ENCODE results near the gene BEX4. TPM values are rescaled to one million over a fixed set of nuclear protein-coding genes. Genes with fewer than 3 reads are reported as not detected.

The BEX4 gene
- total and polyA plus RNA-seq, 2 of the 8 experiments (the other 6 are each of a cell fraction or from before 2014, with no cell fraction given): 27.2 to 45.1 TPM

GRCh38 chrX:103254171-103254824 lies 39.4 kb downstream of the BEX4 start:
- FAIRE-seq: no peak
- no peak overlapping the region for H3K14ac ChIP-seq (ENCODE audit: insufficient read length)
- H3K56ac ChIP-seq (replicated peaks; ENCODE audit: insufficient read length, low read depth, low read length): peak overlapping the region; percentile 86
- no peaks in the 10 kb centered on the region for H3K9me3 ChIP-seq (ENCODE audit: insufficient read depth in 2 of 2, low read depth in 1 of 2, low read length in 1 of 2)
- no peaks in the 10 kb centered on the region for H3K79me1 ChIP-seq (ENCODE audit: low read depth, low read length)
- CTCF ChIA-PET (ENCODE audit: partially characterized antibody): no interaction called here
- H3K9ac ChIP-seq (replicated peaks in 1 of 4; ENCODE audit: extremely low read depth in 1 of 4, low read depth in 3 of 4, low read length in 3 of 4): peak overlapping the region; percentile 60 to 89 (median 82)
- H3K36me3 ChIP-seq (ENCODE audit: control insufficient read depth in 2 of 4, insufficient read depth in 4 of 4, low read length in 3 of 4): peaks cover 0 to 14% (median 6%) of the 10 kb centered on the region in 4 experiments; a peak in 5 of 8 replicates
- H3K79me2 ChIP-seq (ENCODE audit: control insufficient read depth in 1 of 2, insufficient read depth in 2 of 2, low read length in 2 of 2): peaks cover 0 to 13% of the 10 kb centered on the region in 2 experiments; a peak in 2 of 4 replicates
- H2BK12ac ChIP-seq (ENCODE audit: low read depth, low read length): no peak overlapping the region; the same call in 1 of the 2 replicates
- no peaks in the 10 kb centered on the region for H4K20me1 ChIP-seq (replicated peaks in 1 of 2; ENCODE audit: control insufficient read depth in 1 of 2, insufficient read depth in 2 of 2, low read length in 2 of 2)
- no peak overlapping the region for H4K91ac ChIP-seq (replicated peaks; ENCODE audit: insufficient read length, low read length)
- H2BK120ac ChIP-seq (replicated peaks; ENCODE audit: low read depth, low read length): peak overlapping the region; percentile 69
- POLR2A ChIA-PET (ENCODE audit: partially characterized antibody): interaction anchor here (0.8 to 2.1 kb wide), 15 partner anchors 12 to 209 kb away, joined by 3 to 10 read pairs (median 4); partner anchors contain the start of genes BEX2, BEX4 and TCEAL5
- peak overlapping the region; percentile 83; the same call in 1 of the 2 replicates for H3K18ac ChIP-seq (ENCODE audit: extremely low read depth, low read length)
- DNase-seq (ENCODE audit: low read depth in 1 of 2, low spot score in 2 of 2): peak; percentile 66 to 73
- H3K4me3 ChIP-seq (ENCODE audit: extremely low read depth in 1 of 4, insufficient read depth in 2 of 4, low read depth in 3 of 4, low read length in 4 of 4): peak overlapping the region; percentile 84 to 96 (median 88)
- no peak overlapping the region for H2AFZ ChIP-seq (ENCODE audit: low read length)
- H3K23ac ChIP-seq (ENCODE audit: insufficient read length): no peak overlapping the region
- H4K5ac ChIP-seq (ENCODE audit: insufficient read length, low read depth, low read length): peak overlapping the region; percentile 27
- no peak overlapping the region for H2AK5ac ChIP-seq (ENCODE audit: low read depth, low read length)
- WGBS, 2 experiments (ENCODE audit: extremely low coverage in 1 of 2, insufficient coverage in 1 of 2, insufficient read length in 1 of 2, insufficient replicate concordance in 2 of 2, low coverage in 1 of 2, low lambda C conversion rate in 2 of 2, missing lambda C conversion rate in 1 of 2): 1% methylated on average over 20 of the region's 22 CpGs; no CpG with 5 or more reads in 1 of the 2 experiments
- H2BK15ac ChIP-seq (ENCODE audit: low read length): no peak overlapping the region
- no peaks in the 10 kb centered on the region for H3K27me3 ChIP-seq (replicated peaks in 1 of 4; ENCODE audit: control insufficient read depth in 3 of 4, extremely low read depth in 1 of 4, insufficient read depth in 3 of 4, low read length in 3 of 4)
- peaks cover 0 to 3% (median 0%) of the 10 kb centered on the region in 4 experiments; a peak in 2 of 7 replicates for H3K4me1 ChIP-seq (replicated peaks in 1 of 4; ENCODE audit: control insufficient read depth in 3 of 4, insufficient read depth in 4 of 4, low read length in 3 of 4)
- no peak overlapping the region for H2BK20ac ChIP-seq (ENCODE audit: low read length)
- 0 out of 2 replicates have a peak, but pooled peaks cover 2% of the 10 kb centered on the region for H3K23me2 ChIP-seq (ENCODE audit: low read depth, low read length)
- peak overlapping the region; percentile 81; the same call in 1 of the 2 replicates for H4K8ac ChIP-seq (ENCODE audit: extremely low read depth, insufficient read depth, low read length)
- H3K27ac ChIP-seq (ENCODE audit: low read depth, low read length): peak overlapping the region; percentile 86
- peak overlapping the region; percentile 66 for H3K4ac ChIP-seq (replicated peaks; ENCODE audit: insufficient read length, low read depth, low read length)
- H2BK5ac ChIP-seq (ENCODE audit: low read depth, low read length): peak overlapping the region; percentile 29
- peak overlapping the region; percentile 73 to 82 for H3K4me2 ChIP-seq (ENCODE audit: insufficient read depth in 1 of 2, low read depth in 2 of 2, low read length in 2 of 2)
- TF ChIP-seq ASH2L (IDR thresholded peaks at IDR 0.05; ENCODE audit: low read length): peak; percentile 27
- no peak for TF ChIP-seq CTBP2 (IDR thresholded peaks at IDR 0.05; ENCODE audit: borderline replicate concordance, insufficient read depth, insufficient read length, low read length)
- TF ChIP-seq CEBPB (IDR thresholded peaks at IDR 0.05; ENCODE audit: low read depth, low read length): no peak
- TF ChIP-seq ZNF274 (IDR thresholded peaks at IDR 0.05; ENCODE audit: borderline replicate concordance, extremely low read depth, low read length): no peak
- no peak for TF ChIP-seq KDM5A (IDR thresholded peaks at IDR 0.05; ENCODE audit: low read length)
- no peak for TF ChIP-seq PHF8 (conservative IDR thresholded peaks at IDR 0.05; ENCODE audit: low read depth, low read length)
- no peak for TF ChIP-seq GABPA (IDR thresholded peaks at IDR 0.05; ENCODE audit: borderline replicate concordance, insufficient read depth, low read length)
- no peak for TF ChIP-seq MAFK (IDR thresholded peaks at IDR 0.05; ENCODE audit: low read depth, low read length)
- TF ChIP-seq CTCF (IDR thresholded peaks at IDR 0.05; ENCODE audit: control extremely low read depth in 1 of 3, insufficient read depth in 1 of 3, low read depth in 1 of 3, low read length in 3 of 3): no peak

All from H1 (cell line).